ENCODE measurements around the gene LIPF.

Gene LIPF

DNA sequence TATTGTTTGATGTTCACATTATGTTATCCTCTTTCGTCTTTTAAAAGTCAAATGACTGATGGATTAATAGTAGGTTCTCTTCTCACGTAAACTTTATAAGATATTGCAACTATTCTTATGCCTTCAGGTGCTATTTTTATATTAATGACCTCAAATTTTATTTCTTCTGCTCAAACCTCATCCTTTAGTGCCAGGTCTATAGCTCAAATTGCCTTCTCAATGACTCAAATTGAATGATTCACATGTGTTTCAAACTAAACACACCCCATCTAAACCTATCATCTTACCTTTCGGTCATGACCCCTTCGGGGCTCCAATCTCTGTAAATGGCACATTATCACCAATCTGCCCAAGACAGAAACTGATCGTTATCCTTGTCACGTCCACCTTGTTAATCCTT is 22.0 kb upstream of the LIPF start:
- no peak for ATAC-seq
- TF ChIP-seq ZNF8 (CRISPR knock-in tag; IDR thresholded peaks at IDR 0.05) = no peak
- TF ChIP-seq, protein P1, sequence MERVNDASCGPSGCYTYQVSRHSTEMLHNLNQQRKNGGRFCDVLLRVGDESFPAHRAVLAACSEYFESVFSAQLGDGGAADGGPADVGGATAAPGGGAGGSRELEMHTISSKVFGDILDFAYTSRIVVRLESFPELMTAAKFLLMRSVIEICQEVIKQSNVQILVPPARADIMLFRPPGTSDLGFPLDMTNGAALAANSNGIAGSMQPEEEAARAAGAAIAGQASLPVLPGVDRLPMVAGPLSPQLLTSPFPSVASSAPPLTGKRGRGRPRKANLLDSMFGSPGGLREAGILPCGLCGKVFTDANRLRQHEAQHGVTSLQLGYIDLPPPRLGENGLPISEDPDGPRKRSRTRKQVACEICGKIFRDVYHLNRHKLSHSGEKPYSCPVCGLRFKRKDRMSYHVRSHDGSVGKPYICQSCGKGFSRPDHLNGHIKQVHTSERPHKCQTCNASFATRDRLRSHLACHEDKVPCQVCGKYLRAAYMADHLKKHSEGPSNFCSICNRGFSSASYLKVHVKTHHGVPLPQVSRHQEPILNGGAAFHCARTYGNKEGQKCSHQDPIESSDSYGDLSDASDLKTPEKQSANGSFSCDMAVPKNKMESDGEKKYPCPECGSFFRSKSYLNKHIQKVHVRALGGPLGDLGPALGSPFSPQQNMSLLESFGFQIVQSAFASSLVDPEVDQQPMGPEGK (CRISPR knock-in tag; IDR thresholded peaks at IDR 0.05; ENCODE audit: borderline replicate concordance) = no peak
- no peak for TF ChIP-seq OSR1 (CRISPR knock-in tag; IDR thresholded peaks at IDR 0.05)
- TF ChIP-seq GLIS3 (CRISPR knock-in tag; IDR thresholded peaks at IDR 0.05) = no peak
- no peak for TF ChIP-seq RARB (CRISPR knock-in tag; IDR thresholded peaks at IDR 0.05)
- TF ChIP-seq ISL1 (CRISPR knock-in tag; IDR thresholded peaks at IDR 0.05) = no peak
- no peak for TF ChIP-seq PPARA (CRISPR knock-in tag; IDR thresholded peaks at IDR 0.05; ENCODE audit: borderline replicate concordance)
- TF ChIP-seq TOX (CRISPR knock-in tag; IDR thresholded peaks at IDR 0.05; ENCODE audit: borderline replicate concordance) = peak; percentile 31; the same call in 1 of the 2 replicates

DNA sequence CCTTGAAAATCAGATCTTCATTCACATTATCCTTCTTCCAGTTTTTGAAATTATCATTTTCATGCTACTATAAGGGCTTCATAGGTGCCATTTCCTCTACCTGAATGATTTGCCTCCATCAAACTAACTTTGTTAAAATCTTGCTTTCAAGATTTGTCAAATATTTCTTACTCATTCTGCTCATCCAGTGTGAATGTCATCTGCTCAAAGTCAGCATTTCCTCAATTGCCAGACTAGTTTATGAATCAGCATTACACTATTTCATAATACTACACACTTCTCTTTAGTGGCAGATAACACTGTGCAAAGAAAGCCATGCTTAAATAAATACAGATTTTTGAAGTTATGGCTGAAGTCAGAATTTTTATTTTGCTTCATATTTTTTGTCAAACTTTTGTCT is 21.3 kb upstream of the LIPF start:
- TF ChIP-seq ZFP3 (CRISPR knock-in tag; IDR thresholded peaks at IDR 0.05) (no peak), ZNF565 (CRISPR knock-in tag; conservative IDR thresholded peaks at IDR 0.05; ENCODE audit: low read depth) (no peak), TCF4 (CRISPR knock-in tag; IDR thresholded peaks at IDR 0.05; ENCODE audit: borderline replicate concordance) (no peak), CSDC2 (CRISPR knock-in tag; IDR thresholded peaks at IDR 0.05) (no peak), ZNF8 (CRISPR knock-in tag; IDR thresholded peaks at IDR 0.05) (no peak), ISL1 (CRISPR knock-in tag; IDR thresholded peaks at IDR 0.05) (no peak), SNAI2 (CRISPR knock-in tag; IDR thresholded peaks at IDR 0.05) (no peak), ZC3H10 (CRISPR knock-in tag; IDR thresholded peaks at IDR 0.05) (no peak), ESRRG (CRISPR knock-in tag; IDR thresholded peaks at IDR 0.05) (no peak), ZNF70 (CRISPR knock-in tag; IDR thresholded peaks at IDR 0.05) (no peak), ZFP30 (CRISPR knock-in tag; IDR thresholded peaks at IDR 0.05) (no peak), GLIS3 (CRISPR knock-in tag; IDR thresholded peaks at IDR 0.05) (no peak)
- TF ChIP-seq, protein P1 (CRISPR knock-in tag; IDR thresholded peaks at IDR 0.05; ENCODE audit: borderline replicate concordance) = no peak
- TF ChIP-seq, protein P2, sequence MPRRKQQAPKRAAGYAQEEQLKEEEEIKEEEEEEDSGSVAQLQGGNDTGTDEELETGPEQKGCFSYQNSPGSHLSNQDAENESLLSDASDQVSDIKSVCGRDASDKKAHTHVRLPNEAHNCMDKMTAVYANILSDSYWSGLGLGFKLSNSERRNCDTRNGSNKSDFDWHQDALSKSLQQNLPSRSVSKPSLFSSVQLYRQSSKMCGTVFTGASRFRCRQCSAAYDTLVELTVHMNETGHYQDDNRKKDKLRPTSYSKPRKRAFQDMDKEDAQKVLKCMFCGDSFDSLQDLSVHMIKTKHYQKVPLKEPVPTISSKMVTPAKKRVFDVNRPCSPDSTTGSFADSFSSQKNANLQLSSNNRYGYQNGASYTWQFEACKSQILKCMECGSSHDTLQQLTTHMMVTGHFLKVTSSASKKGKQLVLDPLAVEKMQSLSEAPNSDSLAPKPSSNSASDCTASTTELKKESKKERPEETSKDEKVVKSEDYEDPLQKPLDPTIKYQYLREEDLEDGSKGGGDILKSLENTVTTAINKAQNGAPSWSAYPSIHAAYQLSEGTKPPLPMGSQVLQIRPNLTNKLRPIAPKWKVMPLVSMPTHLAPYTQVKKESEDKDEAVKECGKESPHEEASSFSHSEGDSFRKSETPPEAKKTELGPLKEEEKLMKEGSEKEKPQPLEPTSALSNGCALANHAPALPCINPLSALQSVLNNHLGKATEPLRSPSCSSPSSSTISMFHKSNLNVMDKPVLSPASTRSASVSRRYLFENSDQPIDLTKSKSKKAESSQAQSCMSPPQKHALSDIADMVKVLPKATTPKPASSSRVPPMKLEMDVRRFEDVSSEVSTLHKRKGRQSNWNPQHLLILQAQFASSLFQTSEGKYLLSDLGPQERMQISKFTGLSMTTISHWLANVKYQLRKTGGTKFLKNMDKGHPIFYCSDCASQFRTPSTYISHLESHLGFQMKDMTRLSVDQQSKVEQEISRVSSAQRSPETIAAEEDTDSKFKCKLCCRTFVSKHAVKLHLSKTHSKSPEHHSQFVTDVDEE (CRISPR knock-in tag; IDR thresholded peaks at IDR 0.05) = no peak
- TF ChIP-seq, protein P3, sequence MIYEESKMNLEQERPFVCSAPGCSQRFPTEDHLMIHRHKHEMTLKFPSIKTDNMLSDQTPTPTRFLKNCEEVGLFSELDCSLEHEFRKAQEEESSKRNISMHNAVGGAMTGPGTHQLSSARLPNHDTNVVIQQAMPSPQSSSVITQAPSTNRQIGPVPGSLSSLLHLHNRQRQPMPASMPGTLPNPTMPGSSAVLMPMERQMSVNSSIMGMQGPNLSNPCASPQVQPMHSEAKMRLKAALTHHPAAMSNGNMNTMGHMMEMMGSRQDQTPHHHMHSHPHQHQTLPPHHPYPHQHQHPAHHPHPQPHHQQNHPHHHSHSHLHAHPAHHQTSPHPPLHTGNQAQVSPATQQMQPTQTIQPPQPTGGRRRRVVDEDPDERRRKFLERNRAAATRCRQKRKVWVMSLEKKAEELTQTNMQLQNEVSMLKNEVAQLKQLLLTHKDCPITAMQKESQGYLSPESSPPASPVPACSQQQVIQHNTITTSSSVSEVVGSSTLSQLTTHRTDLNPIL (CRISPR knock-in tag; IDR thresholded peaks at IDR 0.05; ENCODE audit: low read depth) = no peak
- TF ChIP-seq, protein P4, sequence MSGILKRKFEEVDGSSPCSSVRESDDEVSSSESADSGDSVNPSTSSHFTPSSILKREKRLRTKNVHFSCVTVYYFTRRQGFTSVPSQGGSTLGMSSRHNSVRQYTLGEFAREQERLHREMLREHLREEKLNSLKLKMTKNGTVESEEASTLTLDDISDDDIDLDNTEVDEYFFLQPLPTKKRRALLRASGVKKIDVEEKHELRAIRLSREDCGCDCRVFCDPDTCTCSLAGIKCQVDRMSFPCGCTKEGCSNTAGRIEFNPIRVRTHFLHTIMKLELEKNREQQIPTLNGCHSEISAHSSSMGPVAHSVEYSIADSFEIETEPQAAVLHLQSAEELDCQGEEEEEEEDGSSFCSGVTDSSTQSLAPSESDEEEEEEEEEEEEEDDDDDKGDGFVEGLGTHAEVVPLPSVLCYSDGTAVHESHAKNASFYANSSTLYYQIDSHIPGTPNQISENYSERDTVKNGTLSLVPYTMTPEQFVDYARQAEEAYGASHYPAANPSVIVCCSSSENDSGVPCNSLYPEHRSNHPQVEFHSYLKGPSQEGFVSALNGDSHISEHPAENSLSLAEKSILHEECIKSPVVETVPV (CRISPR knock-in tag; IDR thresholded peaks at IDR 0.05) = no peak
- ATAC-seq = no peak

DNA sequence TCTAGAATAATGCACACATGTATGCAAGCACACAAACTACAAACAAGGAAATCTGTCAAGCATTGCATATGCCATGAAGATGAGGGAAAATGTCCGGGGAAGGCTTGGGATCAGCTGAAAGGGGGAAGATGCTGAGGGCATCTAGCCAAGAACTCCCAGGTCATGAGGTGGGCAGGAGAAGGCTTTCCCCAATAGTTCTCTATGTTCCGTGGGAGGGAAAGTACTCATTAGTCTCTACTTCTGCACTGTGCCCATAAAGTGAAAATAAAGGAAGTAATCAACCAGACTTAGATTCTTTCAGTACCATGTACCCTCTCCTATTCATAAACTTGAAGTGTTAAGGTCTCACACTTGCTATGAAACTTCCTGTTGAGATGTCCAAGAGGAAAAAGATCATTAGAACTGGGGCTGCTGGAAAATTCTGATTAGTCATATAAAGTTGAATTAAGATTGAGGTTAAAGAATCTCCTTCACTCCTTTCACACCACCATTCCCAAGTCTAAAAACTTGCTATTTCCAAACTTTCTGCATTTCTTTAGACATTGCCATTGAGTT is 17.1 kb upstream of the LIPF start:
- no peak for ATAC-seq
- TF ChIP-seq, protein P1 (CRISPR knock-in tag; IDR thresholded peaks at IDR 0.05; ENCODE audit: borderline replicate concordance) = no peak
- TF ChIP-seq ZNF70 (CRISPR knock-in tag; IDR thresholded peaks at IDR 0.05) = no peak
- TF ChIP-seq ZFP30 (CRISPR knock-in tag; IDR thresholded peaks at IDR 0.05) = no peak
